Endothelial cell of umbilical vein (primary cell): ENCODE results near the gene WFIKKN1.

Source experiments
- CTCF ChIP-seq, 2 donors: IDR thresholded peaks; 1 replicate in 1 of 2; 2 replicates in 1 of 2; pipeline ENCODE4 v1.5.1; 2011; ENCODE audit warnings: low read length in 2 of 2, mild to moderate bottlenecking in 2 of 2, moderate library complexity in 2 of 2, control low read depth in 1 of 2, inconsistent platforms in 1 of 2, low read depth in 1 of 2; ENCODE audit not compliant: insufficient read depth in 1 of 2; ENCODE audit errors: extremely low read depth in 1 of 2
- EZH2 ChIP-seq: IDR thresholded peaks from 2 replicates; pipeline ENCODE4 v1.6.1; 2012; ENCODE audit warnings: borderline replicate concordance, low read depth, mild to moderate bottlenecking, moderate library complexity, low read length, inconsistent platforms; ENCODE audit not compliant: severe bottlenecking
- JUN ChIP-seq: IDR thresholded peaks from 2 replicates; pipeline ENCODE4 v1.6.1; 2011; ENCODE audit warnings: borderline replicate concordance, low read depth; ENCODE audit not compliant: insufficient read length, insufficient read depth
- MYC ChIP-seq: IDR thresholded peaks from one replicate; pipeline ENCODE4 v1.6.1; 2011; ENCODE audit warnings: mild to moderate bottlenecking, low read depth, low read length
- POLR2A ChIP-seq: IDR thresholded peaks from 2 replicates; pipeline ENCODE4 v1.6.1; 2012; ENCODE audit warnings: low read depth, mild to moderate bottlenecking, control low read depth, low read length
- POLR2AphosphoS5 ChIP-seq: IDR thresholded peaks from 2 replicates; pipeline ENCODE4 v1.6.1; 2012; ENCODE audit warnings: low read depth, mild to moderate bottlenecking, control low read depth, low read length, moderate library complexity; ENCODE audit not compliant: insufficient read depth
- TF ChIP-seq, protein P1 (sequence below): IDR thresholded peaks from 2 replicates; pipeline ENCODE4 v1.6.1; 2011; ENCODE audit not compliant: insufficient read depth, insufficient read length

GRCh38 chr16:676565-676902 is 45.7 kb downstream of the WFIKKN1 start:
- TF ChIP-seq, protein P1, sequence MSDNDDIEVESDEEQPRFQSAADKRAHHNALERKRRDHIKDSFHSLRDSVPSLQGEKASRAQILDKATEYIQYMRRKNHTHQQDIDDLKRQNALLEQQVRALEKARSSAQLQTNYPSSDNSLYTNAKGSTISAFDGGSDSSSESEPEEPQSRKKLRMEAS: no peak
- TF ChIP-seq CTCF (IDR thresholded peaks at IDR 0.05; ENCODE audit: extremely low read depth in 1 of 2, insufficient read depth in 1 of 2, low read depth in 1 of 2, low read length in 2 of 2) (no peak), POLR2AphosphoS5 (no peak), POLR2A (no peak), EZH2 (no peak), MYC (no peak), JUN (no peak)
